GM12878 (cell line): ENCODE measurements around the gene ITIH5. TPM values are rescaled to one million over a fixed set of nuclear protein-coding genes. Genes with fewer than 3 reads are reported as not detected.

ENCODE experiments used
- ATAC-seq: fragments of 200-7000 bp; cut with Tn5 transposase; 3 replicates; pipeline ENCODE4 v1.9.1; 2020; ENCODE audit warnings: mild to moderate bottlenecking, moderate library complexity
- BruUV-seq: library from RNA; stranded (reverse); fragments of 400-500 nt; replicated peaks from 2 replicates; lab custom pipeline; 2021; lab: Mats Ljungman, UMichigan
- CTCF ChIA-PET: fragments of 300-600 bp; sonication (Branson Sonifier 250); formaldehyde crosslinking; extraction: SDS; loops from one replicate; lab custom pipeline; 2021; ENCODE audit warnings: inconsistent platforms; lab: Yijun Ruan, JAX
- POLR2A ChIA-PET: fragments of 350-600 bp; formaldehyde crosslinking; extraction: SDS; loops from one replicate; lab custom pipeline; 2021; ENCODE audit warnings: inconsistent platforms; lab: Charles Lee
- RAD21 ChIA-PET: fragments of 300-600 bp; sonication (Branson Sonifier 250); formaldehyde crosslinking; loops from one replicate; lab custom pipeline; 2023; ENCODE audit warnings: antibody characterized with exemption; ENCODE audit not compliant: unreplicated experiment; lab: Charles Lee
- SMC1A ChIA-PET: fragments of 300-600 bp; sonication (Branson Sonifier 250); formaldehyde crosslinking; loops from one replicate; lab custom pipeline; 2023; ENCODE audit not compliant: unreplicated experiment, uncharacterized antibody; lab: Charles Lee
- DNase-seq: peaks from one replicate; pipeline ENCODE4 v3.0.0-alpha.2; 2011; ENCODE audit warnings: low read depth, low spot score
- FAIRE-seq: peaks from 3 replicates; lab custom pipeline; 2011; peaks lifted over from hg19 to GRCh38; lab: Jason Lieb, UNC
- H2AFZ ChIP-seq: 2 replicates; pipeline ENCODE4 v1.6.0; 2011; ENCODE audit warnings: low read depth, low read length, control low read depth; ENCODE audit not compliant: control insufficient read depth
- H3K27ac ChIP-seq: 2 replicates; pipeline ENCODE4 v1.5.1; 2011; ENCODE audit warnings: control low read depth; ENCODE audit not compliant: control insufficient read depth, insufficient read depth
- H3K27me3 ChIP-seq, 2 experiments: replicated peaks in 1 of 2; 2 replicates each; pipeline versions ENCODE4 v1.6.0 to v1.6.1; 2011; ENCODE audit warnings: low read length in 1 of 2; ENCODE audit not compliant: control insufficient read depth in 2 of 2, insufficient read depth in 2 of 2
- H3K36me3 ChIP-seq, 2 experiments: 2 replicates each; pipeline ENCODE4 v1.5.1; 2011; ENCODE audit warnings: low read length in 1 of 2; ENCODE audit not compliant: control insufficient read depth in 2 of 2, insufficient read depth in 2 of 2
- H3K4me1 ChIP-seq: 2 replicates; pipeline ENCODE4 v1.6.1; 2011; ENCODE audit warnings: mild to moderate bottlenecking, low read length, moderate library complexity, mixed read lengths; ENCODE audit not compliant: control insufficient read depth, insufficient read depth
- H3K4me2 ChIP-seq: 2 replicates; pipeline ENCODE4 v1.6.0; 2011; ENCODE audit warnings: control low read depth; ENCODE audit not compliant: control insufficient read depth, insufficient read depth
- H3K4me3 ChIP-seq: fragments of 200-600 bp; sonication (generic); 2 replicates; pipeline ENCODE4 v1.5.1; 2016
- H3K79me2 ChIP-seq: 2 replicates; pipeline ENCODE4 v1.6.0; 2011; ENCODE audit warnings: low read length; ENCODE audit not compliant: control insufficient read depth, insufficient read depth
- H3K9ac ChIP-seq: 2 replicates; pipeline ENCODE4 v1.8.0; 2011; ENCODE audit warnings: low read length, control low read depth, mixed read lengths; ENCODE audit not compliant: control insufficient read depth, insufficient read depth
- H3K9me3 ChIP-seq: replicated peaks from 3 replicates; pipeline ENCODE4 v1.5.1; 2011; ENCODE audit warnings: mild to moderate bottlenecking, low read length; ENCODE audit not compliant: control insufficient read depth, insufficient read depth
- H4K20me1 ChIP-seq: 2 replicates; pipeline ENCODE4 v1.6.0; 2011; ENCODE audit not compliant: control insufficient read depth, insufficient read depth
- BACH1 ChIP-seq: fragments of 450-650 bp; IDR thresholded peaks from 2 replicates; pipeline ENCODE4 v1.6.1; 2017; ENCODE audit warnings: mild to moderate bottlenecking, borderline replicate concordance
- CBX5 ChIP-seq: sonication (generic); IDR thresholded peaks from 2 replicates; pipeline ENCODE4 v1.6.1; 2016; ENCODE audit warnings: low read depth, moderate library complexity, mild to moderate bottlenecking, inconsistent platforms
- EED ChIP-seq: sonication (generic); IDR thresholded peaks from 2 replicates; pipeline ENCODE4 v1.6.1; 2016; ENCODE audit warnings: antibody characterized with exemption, low read depth
- EZH2 ChIP-seq: IDR thresholded peaks from 2 replicates; pipeline ENCODE4 v1.6.1; 2012; ENCODE audit warnings: low read depth, mild to moderate bottlenecking, control low read depth, inconsistent platforms, low read length, borderline replicate concordance; ENCODE audit not compliant: control insufficient read depth
- KDM1A ChIP-seq: fragments of 200-600 bp; sonication (generic); IDR thresholded peaks from 2 replicates; pipeline ENCODE4 v1.6.1; 2016; ENCODE audit warnings: borderline replicate concordance
- MXI1 ChIP-seq: fragments of 150-350 bp; IDR thresholded peaks from 2 replicates; pipeline ENCODE4 v1.6.1; 2011; ENCODE audit warnings: low read depth, mild to moderate bottlenecking, inconsistent platforms, low read length, improper control_type of control experiment
- NRF1 ChIP-seq: conservative IDR thresholded peaks from 2 replicates; pipeline ENCODE4 v1.6.1; 2011; ENCODE audit warnings: mild to moderate bottlenecking, low read depth, low read length, improper control_type of control experiment
- RCOR1 ChIP-seq: conservative IDR thresholded peaks from 2 replicates; pipeline ENCODE4 v1.6.1; 2012; ENCODE audit warnings: low read depth, low read length, improper control_type of control experiment
- SREBF2 ChIP-seq: IDR thresholded peaks from 2 replicates; pipeline ENCODE4 v1.6.1; 2012; ENCODE audit warnings: mild to moderate bottlenecking, low read length
- ZNF207 ChIP-seq: fragments of 450-650 bp; IDR thresholded peaks from 2 replicates; pipeline ENCODE4 v1.6.1; 2014; ENCODE audit warnings: antibody characterized with exemption, mild to moderate bottlenecking, borderline replicate concordance
- ZNF622 ChIP-seq: fragments of 450-650 bp; IDR thresholded peaks from 2 replicates; pipeline ENCODE4 v1.6.1; 2017; ENCODE audit warnings: mild to moderate bottlenecking, inconsistent platforms
- WGBS: methylation state at CpG from one replicate; pipeline ENCODE4 v1.1.6; 2016; ENCODE audit warnings: low lambda C conversion rate; ENCODE audit not compliant: insufficient replicate concordance, insufficient coverage; ENCODE audit errors: missing lambda C conversion rate; 5-methylcytosine and 5-hydroxymethylcytosine counted together
- in situ Hi-C: fragments of 300-500 bp; cut with MboI; formaldehyde crosslinking; loops from 9 replicates; pipeline ENCODE4 v1.14.3; 2018; ENCODE audit warnings: mixed read lengths
- intact Hi-C: fragments of 100-400 bp; cut with micrococcal nuclease; formaldehyde crosslinking; loops from one replicate; pipeline ENCODE4 v1.14.2; 2022; ENCODE audit not compliant: unreplicated experiment
- polyA plus RNA-seq, 11 experiments: library from polyadenylated mRNA; depleted of rRNA in 4 of 11; unstranded in 6 of 11; stranded (reverse) in 5 of 11; fragments of >200 nt; fragmentation: Nextera tagmentation in 4 of 11; fragmentation: Illumina TruSeq in 1 of 11; extraction: Ambion mirVana in 4 of 11; extraction: Trizol in 1 of 11; gene quantifications; 1 replicate in 1 of 11; 2 replicates in 10 of 11; pipeline versions ENCODE4 v1.2.1 to v1.2.3, GENCODE V29; 2011 to 2016; ENCODE audit warnings: inconsistent platforms in 2 of 11, missing spikeins in 2 of 11, low read depth in 1 of 11
- total RNA-seq, 4 experiments: library from RNA; depleted of rRNA in 3 of 4; stranded (reverse); fragments of >200 nt in 3 of 4; fragmentation: Illumina TruSeq in 1 of 4; extraction: Trizol in 1 of 4; gene quantifications; 2 replicates each; pipeline versions ENCODE4 v1.2.1 to v1.2.3, GENCODE V29; 2013 to 2021
- TF ChIP-seq, protein P1 (sequence below): fragments of 450-650 bp; IDR thresholded peaks from 2 replicates; pipeline ENCODE4 v1.6.1; 2018; ENCODE audit warnings: mild to moderate bottlenecking, low read depth, moderate library complexity; ENCODE audit not compliant: partially characterized antibody
- TF ChIP-seq, protein P2 (sequence below): fragments of 450-650 bp; IDR thresholded peaks from 2 replicates; pipeline ENCODE4 v1.6.1; 2016; ENCODE audit warnings: mild to moderate bottlenecking

Gene ITIH5
- total and polyA plus RNA-seq, 10 of the 15 experiments (the other 5 are each of a cell fraction or from before 2014, with no cell fraction given): 0.14 to 0.43 (median 0.21) TPM; not detected in 7

DNA sequence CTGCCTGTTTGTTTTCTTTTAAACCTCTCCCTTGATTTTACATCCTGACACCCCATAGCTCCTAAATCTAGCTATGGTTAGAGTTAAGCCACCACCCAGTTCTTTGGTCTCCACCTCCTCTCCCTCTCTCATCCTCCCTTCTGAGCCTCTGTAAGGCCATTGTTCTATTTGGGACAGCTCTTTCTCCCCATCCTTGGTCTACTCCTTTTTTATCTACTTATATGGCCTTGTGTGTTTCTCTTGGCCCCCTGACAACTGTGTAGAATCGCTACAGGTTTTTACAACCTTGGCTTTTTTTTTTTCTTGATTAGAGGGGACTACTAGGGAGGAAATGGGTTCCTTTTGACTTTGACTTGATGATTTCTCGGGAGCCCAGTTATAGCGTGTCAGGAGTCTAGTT, 3.4 kb upstream of the ITIH5 start (continued):
- TF ChIP-seq, protein P1, sequence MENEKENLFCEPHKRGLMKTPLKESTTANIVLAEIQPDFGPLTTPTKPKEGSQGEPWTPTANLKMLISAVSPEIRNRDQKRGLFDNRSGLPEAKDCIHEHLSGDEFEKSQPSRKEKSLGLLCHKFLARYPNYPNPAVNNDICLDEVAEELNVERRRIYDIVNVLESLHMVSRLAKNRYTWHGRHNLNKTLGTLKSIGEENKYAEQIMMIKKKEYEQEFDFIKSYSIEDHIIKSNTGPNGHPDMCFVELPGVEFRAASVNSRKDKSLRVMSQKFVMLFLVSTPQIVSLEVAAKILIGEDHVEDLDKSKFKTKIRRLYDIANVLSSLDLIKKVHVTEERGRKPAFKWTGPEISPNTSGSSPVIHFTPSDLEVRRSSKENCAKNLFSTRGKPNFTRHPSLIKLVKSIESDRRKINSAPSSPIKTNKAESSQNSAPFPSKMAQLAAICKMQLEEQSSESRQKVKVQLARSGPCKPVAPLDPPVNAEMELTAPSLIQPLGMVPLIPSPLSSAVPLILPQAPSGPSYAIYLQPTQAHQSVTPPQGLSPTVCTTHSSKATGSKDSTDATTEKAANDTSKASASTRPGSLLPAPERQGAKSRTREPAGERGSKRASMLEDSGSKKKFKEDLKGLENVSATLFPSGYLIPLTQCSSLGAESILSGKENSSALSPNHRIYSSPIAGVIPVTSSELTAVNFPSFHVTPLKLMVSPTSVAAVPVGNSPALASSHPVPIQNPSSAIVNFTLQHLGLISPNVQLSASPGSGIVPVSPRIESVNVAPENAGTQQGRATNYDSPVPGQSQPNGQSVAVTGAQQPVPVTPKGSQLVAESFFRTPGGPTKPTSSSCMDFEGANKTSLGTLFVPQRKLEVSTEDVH: no peak
- TF ChIP-seq KDM1A (no peak), SREBF2 (no peak), EZH2 (no peak), BACH1 (no peak)

DNA sequence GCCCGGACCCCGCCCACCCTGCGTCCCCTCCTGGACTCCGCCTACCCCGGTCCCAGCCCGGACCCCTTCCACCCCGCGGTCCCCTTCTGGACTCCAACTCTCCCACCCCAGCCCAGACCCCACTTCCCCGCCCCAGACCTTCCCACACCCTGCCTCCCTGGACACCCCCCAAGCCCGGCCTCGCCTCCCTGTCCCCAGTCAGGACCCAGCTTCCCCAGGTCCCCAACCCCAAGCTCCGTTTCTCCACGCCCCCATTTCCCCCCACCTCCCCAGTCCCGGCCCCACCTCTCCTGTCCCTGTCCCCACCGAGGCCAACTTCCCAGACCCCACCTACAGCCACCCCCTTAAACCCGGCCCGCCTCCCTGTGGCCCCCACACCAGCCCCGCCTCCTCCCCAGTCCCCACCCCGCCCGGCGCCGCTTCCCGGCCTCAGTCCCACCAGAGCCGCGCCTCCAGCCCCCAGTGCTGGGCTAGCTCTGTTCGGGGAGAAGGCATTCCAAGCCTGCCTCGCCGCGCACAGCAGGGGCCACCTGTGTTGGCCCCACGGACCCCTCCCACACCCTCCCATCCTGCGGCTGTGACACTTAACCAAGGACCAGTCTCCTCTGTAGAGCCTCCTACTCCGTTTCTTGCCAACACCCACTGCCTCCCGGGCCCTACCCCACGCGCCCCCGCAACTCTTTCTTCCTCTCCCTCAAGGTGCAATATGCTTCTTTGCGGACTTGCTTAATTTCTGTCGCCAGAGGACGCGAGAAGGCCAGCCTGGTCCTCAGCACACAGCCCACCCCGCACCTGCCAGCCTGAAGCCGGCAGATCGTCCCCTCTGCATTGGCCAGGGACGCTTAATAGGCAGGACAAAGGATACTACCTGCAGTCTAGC, 736 bp upstream of the ITIH5 start:
- TF ChIP-seq NRF1: no peak
- no peak for TF ChIP-seq ZNF622
- TF ChIP-seq RCOR1: no peak
- TF ChIP-seq, protein P2, sequence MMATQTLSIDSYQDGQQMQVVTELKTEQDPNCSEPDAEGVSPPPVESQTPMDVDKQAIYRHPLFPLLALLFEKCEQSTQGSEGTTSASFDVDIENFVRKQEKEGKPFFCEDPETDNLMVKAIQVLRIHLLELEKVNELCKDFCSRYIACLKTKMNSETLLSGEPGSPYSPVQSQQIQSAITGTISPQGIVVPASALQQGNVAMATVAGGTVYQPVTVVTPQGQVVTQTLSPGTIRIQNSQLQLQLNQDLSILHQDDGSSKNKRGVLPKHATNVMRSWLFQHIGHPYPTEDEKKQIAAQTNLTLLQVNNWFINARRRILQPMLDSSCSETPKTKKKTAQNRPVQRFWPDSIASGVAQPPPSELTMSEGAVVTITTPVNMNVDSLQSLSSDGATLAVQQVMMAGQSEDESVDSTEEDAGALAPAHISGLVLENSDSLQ: no peak
- TF ChIP-seq ZNF207: no peak
- no peak for TF ChIP-seq EED
- TF ChIP-seq CBX5: no peak
- TF ChIP-seq MXI1: no peak
- TF ChIP-seq EZH2: no peak
- Histone ChIP-seq H3K27ac (no peak overlapping the region), H3K27me3 (peaks cover under 1 to 11% of the 10 kb centered on the region in 2 experiments), H3K9me3 (no peaks in the 10 kb centered on the region), H4K20me1 (no peaks in the 10 kb centered on the region), H2AFZ (no peak overlapping the region), H3K36me3 (no peaks in the 10 kb centered on the region), H3K4me3 (no peak overlapping the region), H3K79me2 (no peaks in the 10 kb centered on the region), H3K4me2 (no peak overlapping the region), H3K9ac (no peak overlapping the region), H3K4me1 (no peaks in the 10 kb centered on the region)
- in situ Hi-C loops: no loop called here
- ChIA-PET CTCF (interaction anchor here (2.0 kb wide), 1 partner anchor 17 kb away, joined by 5 read pairs; no protein-coding TSS in a partner anchor), POLR2A (no interaction called here), RAD21 (no interaction called here), SMC1A (no interaction called here)
- intact Hi-C loops: no loop called here
- ATAC-seq (no peak; the same call in 2 of the 3 replicates), DNase-seq (no peak), FAIRE-seq (no peak)
- BruUV-seq: no TSS peak
- 7% methylated on average over 13 of the region's 44 CpGs for WGBS
